Measurements from ENCODE around the gene ERG. TPM values are rescaled to one million over a fixed set of nuclear protein-coding genes. Genes with fewer than 3 reads are reported as not detected.

The ERG gene
- total RNA-seq, 4 donors from 2014 or later: 4.6 to 7.0 (median 5.1) TPM

DNA sequence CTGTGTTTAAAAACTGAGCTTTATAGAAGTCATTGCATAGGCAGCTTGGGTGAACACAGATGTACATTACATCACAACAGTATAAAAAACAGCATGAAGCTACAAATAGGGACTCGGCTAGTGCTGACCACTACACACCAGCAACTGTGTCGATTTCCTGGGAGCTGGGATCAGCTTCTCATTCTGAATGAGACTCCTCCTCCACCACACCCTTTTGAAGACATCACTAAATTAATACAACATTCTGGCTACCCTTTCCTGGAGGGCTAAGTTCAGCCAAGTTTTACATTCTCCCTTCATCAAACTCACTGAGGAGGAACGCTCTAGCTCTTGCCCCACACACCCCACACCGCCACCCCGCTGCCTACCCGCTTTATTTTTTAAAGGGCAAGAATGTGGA, 102.7 kb downstream of the ERG start:
- in situ Hi-C loops (cut with MboI; ENCODE audit: low sequenced_read_pairs in 4 of 4) (no loop called here), intact Hi-C loops (cut with DNase I; ENCODE audit: low total_unique reads) (no loop called here)
- H3K4me1 ChIP-seq: no peaks in the 10 kb centered on the region
- TF ChIP-seq POLR2A (IDR thresholded peaks at IDR 0.05): no peak
- TF ChIP-seq, protein P1, sequence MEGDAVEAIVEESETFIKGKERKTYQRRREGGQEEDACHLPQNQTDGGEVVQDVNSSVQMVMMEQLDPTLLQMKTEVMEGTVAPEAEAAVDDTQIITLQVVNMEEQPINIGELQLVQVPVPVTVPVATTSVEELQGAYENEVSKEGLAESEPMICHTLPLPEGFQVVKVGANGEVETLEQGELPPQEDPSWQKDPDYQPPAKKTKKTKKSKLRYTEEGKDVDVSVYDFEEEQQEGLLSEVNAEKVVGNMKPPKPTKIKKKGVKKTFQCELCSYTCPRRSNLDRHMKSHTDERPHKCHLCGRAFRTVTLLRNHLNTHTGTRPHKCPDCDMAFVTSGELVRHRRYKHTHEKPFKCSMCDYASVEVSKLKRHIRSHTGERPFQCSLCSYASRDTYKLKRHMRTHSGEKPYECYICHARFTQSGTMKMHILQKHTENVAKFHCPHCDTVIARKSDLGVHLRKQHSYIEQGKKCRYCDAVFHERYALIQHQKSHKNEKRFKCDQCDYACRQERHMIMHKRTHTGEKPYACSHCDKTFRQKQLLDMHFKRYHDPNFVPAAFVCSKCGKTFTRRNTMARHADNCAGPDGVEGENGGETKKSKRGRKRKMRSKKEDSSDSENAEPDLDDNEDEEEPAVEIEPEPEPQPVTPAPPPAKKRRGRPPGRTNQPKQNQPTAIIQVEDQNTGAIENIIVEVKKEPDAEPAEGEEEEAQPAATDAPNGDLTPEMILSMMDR (IDR thresholded peaks at IDR 0.05 in 4 of 5, conservative IDR thresholded peaks at IDR 0.05 in 1 of 5): no peak
- DNase-seq: no peak
- no peaks in the 10 kb centered on the region for H3K27me3 ChIP-seq
- H3K36me3 ChIP-seq: no peaks in the 10 kb centered on the region
- no peak for ATAC-seq
- H3K9me3 ChIP-seq: no peaks in the 10 kb centered on the region
- H3K4me3 ChIP-seq: no peak overlapping the region
- no peak overlapping the region for H3K27ac ChIP-seq

DNA sequence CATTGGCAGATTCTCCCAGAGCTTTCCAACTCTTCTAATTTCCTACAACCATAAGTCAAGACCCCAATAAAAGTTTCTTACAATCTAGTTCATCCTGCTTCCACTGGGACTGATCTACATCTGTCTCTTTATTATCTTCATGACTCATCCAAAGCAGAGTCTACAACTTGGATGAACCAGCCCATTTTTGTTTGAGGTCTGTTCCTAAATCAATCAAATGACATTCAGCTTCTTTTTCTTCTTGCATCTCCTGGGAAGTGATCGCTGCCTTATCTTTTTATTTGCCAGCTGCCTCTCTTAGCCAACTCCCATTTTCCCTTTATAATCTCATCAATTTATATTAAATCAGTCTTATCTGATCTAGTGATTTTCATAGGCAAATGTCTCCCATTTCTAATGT, 105.6 kb downstream of the ERG start:
- Histone ChIP-seq H3K4me3 (no peak overlapping the region), H3K9me3 (no peaks in the 10 kb centered on the region), H3K36me3 (no peaks in the 10 kb centered on the region), H3K4me1 (no peaks in the 10 kb centered on the region), H3K27ac (no peak overlapping the region), H3K27me3 (no peaks in the 10 kb centered on the region)
- intact Hi-C loops (cut with DNase I; ENCODE audit: low total_unique reads) (no loop called here), in situ Hi-C loops (cut with MboI; ENCODE audit: low sequenced_read_pairs in 4 of 4) (no loop called here)
- ATAC-seq (no peak), DNase-seq (no peak)
- TF ChIP-seq POLR2A (IDR thresholded peaks at IDR 0.05): no peak
- TF ChIP-seq, protein P1 (IDR thresholded peaks at IDR 0.05 in 4 of 5, conservative IDR thresholded peaks at IDR 0.05 in 1 of 5): no peak

DNA sequence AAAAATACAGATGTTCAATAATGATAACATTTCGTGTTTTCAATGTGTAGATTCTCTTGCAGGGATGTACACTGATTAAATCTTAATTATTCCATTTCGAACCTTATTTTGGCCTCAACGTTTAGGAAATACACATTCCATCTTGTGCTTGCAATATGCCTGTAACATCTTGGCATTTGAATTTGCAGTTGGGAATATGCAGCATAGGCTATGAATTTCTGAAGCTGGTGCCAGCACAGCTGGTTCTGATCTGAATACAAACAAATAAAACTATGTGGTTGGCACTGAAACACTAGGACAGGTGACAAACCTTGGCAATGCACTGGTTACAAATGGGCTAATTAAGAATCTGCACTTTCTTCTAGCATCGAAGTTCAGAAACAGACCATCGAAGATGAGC, 108.4 kb downstream of the ERG start:
- Histone ChIP-seq H3K9me3 (no peaks in the 10 kb centered on the region), H3K4me3 (no peak overlapping the region), H3K4me1 (no peaks in the 10 kb centered on the region), H3K36me3 (no peaks in the 10 kb centered on the region), H3K27ac (no peak overlapping the region), H3K27me3 (peaks cover 0 to 5% (median under 1%) of the 10 kb centered on the region in 3 donors)
- TF ChIP-seq, protein P1 (IDR thresholded peaks at IDR 0.05 in 4 of 5, conservative IDR thresholded peaks at IDR 0.05 in 1 of 5): no peak
- no peak for TF ChIP-seq POLR2A (IDR thresholded peaks at IDR 0.05)
- in situ Hi-C loops (cut with MboI; ENCODE audit: low sequenced_read_pairs in 4 of 4) (no loop called here), intact Hi-C loops (cut with DNase I; ENCODE audit: low total_unique reads) (no loop called here)
- DNase-seq: no peak
- no peak for ATAC-seq

DNA sequence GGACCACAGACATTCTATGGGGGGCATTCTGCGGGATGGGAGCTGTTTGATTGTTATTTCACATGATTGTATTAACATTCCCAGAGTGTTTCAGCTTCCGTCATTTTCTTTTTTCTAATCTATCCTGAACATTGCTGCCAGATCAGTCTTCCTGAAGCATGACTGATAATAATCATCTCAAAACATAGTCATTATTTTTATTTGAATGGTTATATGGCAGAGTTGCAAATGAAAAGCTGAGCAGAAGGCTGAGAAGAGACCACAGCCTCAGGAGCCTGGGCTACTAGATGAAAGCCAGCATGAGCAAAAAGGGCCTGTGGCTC, 109.0 kb downstream of the ERG start:
- intact Hi-C loops (cut with DNase I; ENCODE audit: low total_unique reads): no loop called here
- Histone ChIP-seq H3K4me3 (no peak overlapping the region), H3K36me3 (no peaks in the 10 kb centered on the region), H3K27me3 (peaks cover 1 to 5% (median 3%) of the 10 kb centered on the region in 3 donors), H3K27ac (no peak overlapping the region), H3K4me1 (no peaks in the 10 kb centered on the region), H3K9me3 (no peaks in the 10 kb centered on the region)
- DNase-seq: no peak
- TF ChIP-seq, protein P1 (IDR thresholded peaks at IDR 0.05 in 4 of 5, conservative IDR thresholded peaks at IDR 0.05 in 1 of 5): no peak
- TF ChIP-seq POLR2A (IDR thresholded peaks at IDR 0.05): no peak
- in situ Hi-C loops (cut with MboI; ENCODE audit: low sequenced_read_pairs in 4 of 4): no loop called here
- ATAC-seq: no peak

DNA sequence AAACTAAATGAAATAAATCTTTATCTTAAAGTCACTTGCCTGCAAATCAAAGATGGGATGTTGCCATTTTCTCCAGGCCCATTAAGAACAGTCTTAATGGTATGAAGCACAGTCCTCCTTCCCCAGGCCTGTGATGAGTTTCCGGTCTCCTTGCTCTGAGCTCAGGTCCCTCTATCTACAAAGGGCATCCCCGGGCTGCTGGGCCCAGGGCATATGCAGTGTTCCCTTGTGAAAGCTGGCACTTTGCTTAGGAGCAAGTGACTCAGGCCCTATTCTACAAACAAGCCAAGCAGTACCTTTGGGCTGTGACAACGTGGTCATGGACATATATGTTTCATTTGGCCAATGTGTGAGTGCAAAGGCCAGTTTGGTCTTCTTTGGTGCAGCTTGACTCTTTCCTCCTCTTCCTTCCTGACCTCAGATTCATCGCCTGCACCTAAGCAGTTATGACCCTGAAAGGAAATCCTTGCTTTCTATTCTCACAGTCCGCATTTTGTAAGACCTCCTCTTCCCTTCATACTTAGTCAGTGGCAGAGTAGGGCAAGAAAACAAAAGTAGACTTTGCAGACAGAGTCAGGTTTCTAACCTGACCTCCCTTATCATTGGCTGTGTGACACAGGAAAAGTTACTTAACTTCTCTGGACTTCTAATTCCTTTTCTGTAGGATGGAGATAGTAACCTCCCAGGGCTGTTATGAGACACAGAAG, 109.5 kb downstream of the ERG start:
- DNase-seq: no peak
- no peak overlapping the region for H3K27ac ChIP-seq
- in situ Hi-C loops (cut with MboI; ENCODE audit: low sequenced_read_pairs in 4 of 4) (no loop called here), intact Hi-C loops (cut with DNase I; ENCODE audit: low total_unique reads) (no loop called here)
- no peak for ATAC-seq
- no peaks in the 10 kb centered on the region for H3K36me3 ChIP-seq
- H3K9me3 ChIP-seq: no peaks in the 10 kb centered on the region
- H3K4me3 ChIP-seq: no peak overlapping the region
- H3K4me1 ChIP-seq: no peaks in the 10 kb centered on the region
- H3K27me3 ChIP-seq: peaks cover 3 to 5% (median 4%) of the 10 kb centered on the region in 3 donors
- no peak for TF ChIP-seq POLR2A (IDR thresholded peaks at IDR 0.05)
- TF ChIP-seq, protein P1 (IDR thresholded peaks at IDR 0.05 in 4 of 5, conservative IDR thresholded peaks at IDR 0.05 in 1 of 5): no peak
